GM23338 (cell line): ENCODE data around the gene VEGFA. TPM values are rescaled to one million over a fixed set of nuclear protein-coding genes. Genes with fewer than 3 reads are reported as not detected.
A peak's percentile ranks its signal among the peaks of the same experiment; 100 is the strongest.

Source experiments
- ATAC-seq: fragments of 200-7000 bp; cut with Tn5 transposase; 3 replicates; pipeline ENCODE4 v1.9.1; 2020
- DNase-seq: peaks from one replicate; pipeline ENCODE4 v3.0.0-alpha.2; 2015; ENCODE audit warnings: low spot score
- H2AFZ ChIP-seq: fragments of 200-600 bp; sonication (generic); 2 replicates; pipeline ENCODE4 v1.8.0; 2016; ENCODE audit warnings: antibody characterized with exemption, mild to moderate bottlenecking, moderate library complexity
- H3F3A ChIP-seq: fragments of 200-600 bp; sonication (generic); replicated peaks from 2 replicates; pipeline ENCODE4 v1.8.0; 2017; ENCODE audit warnings: antibody characterized with exemption, mixed run types, low read depth
- H3K27ac ChIP-seq: fragments of 200-600 bp; sonication (generic); 2 replicates; pipeline ENCODE4 v1.6.1; 2016; ENCODE audit warnings: low read depth
- H3K27me3 ChIP-seq: fragments of 200-600 bp; sonication (generic); 2 replicates; pipeline ENCODE4 v1.8.0; 2016; ENCODE audit warnings: mild to moderate bottlenecking, mixed run types, moderate library complexity; ENCODE audit not compliant: insufficient read depth
- H3K36me3 ChIP-seq: fragments of 200-600 bp; sonication (generic); 2 replicates; pipeline ENCODE4 v1.8.0; 2016; ENCODE audit warnings: mild to moderate bottlenecking; ENCODE audit not compliant: insufficient read depth
- H3K4me1 ChIP-seq: fragments of 200-600 bp; sonication (generic); 2 replicates; pipeline ENCODE4 v1.8.0; 2016; ENCODE audit warnings: mild to moderate bottlenecking, moderate library complexity; ENCODE audit not compliant: insufficient read depth
- H3K4me2 ChIP-seq: fragments of 200-600 bp; sonication (generic); 2 replicates; pipeline ENCODE4 v1.7.1; 2017; ENCODE audit warnings: mixed run types
- H3K4me3 ChIP-seq: fragments of 200-600 bp; sonication (generic); 2 replicates; pipeline ENCODE4 v1.6.1; 2016; ENCODE audit warnings: mixed run types
- H3K79me2 ChIP-seq: fragments of 200-600 bp; sonication (generic); replicated peaks from 2 replicates; pipeline ENCODE4 v1.8.0; 2017; ENCODE audit warnings: mild to moderate bottlenecking; ENCODE audit not compliant: insufficient read depth
- H3K9me2 ChIP-seq: fragments of 200-600 bp; sonication (generic); 2 replicates; pipeline ENCODE4 v1.8.0; 2017; ENCODE audit not compliant: insufficient read depth
- H4K20me1 ChIP-seq: fragments of 200-600 bp; sonication (generic); replicated peaks from 2 replicates; pipeline ENCODE4 v1.8.0; 2017; ENCODE audit warnings: mild to moderate bottlenecking; ENCODE audit not compliant: insufficient read depth
- H3K27ac Mint-ChIP-seq: 2 replicates; pipeline ENCODE4 v1.8.0; 2020; ENCODE audit warnings: inconsistent platforms, mild to moderate bottlenecking, moderate library complexity, mixed read lengths
- H3K27me3 Mint-ChIP-seq: 3 replicates; pipeline ENCODE4 v1.8.0; 2022; ENCODE audit warnings: low read depth, mild to moderate bottlenecking, moderate library complexity, mixed read lengths, inconsistent platforms; ENCODE audit not compliant: insufficient read depth, poor library complexity
- H3K36me3 Mint-ChIP-seq: 3 replicates; pipeline ENCODE4 v1.8.0; 2021; ENCODE audit warnings: low read depth, mild to moderate bottlenecking, inconsistent platforms, moderate library complexity, mixed read lengths
- H3K4me1 Mint-ChIP-seq: 3 replicates; pipeline ENCODE4 v1.8.0; 2020; ENCODE audit warnings: mild to moderate bottlenecking, inconsistent platforms, mixed read lengths
- H3K4me3 Mint-ChIP-seq: 3 replicates; pipeline ENCODE4 v1.8.0; 2021; ENCODE audit warnings: moderate library complexity, mild to moderate bottlenecking, inconsistent platforms, mixed read lengths
- H3K9me3 Mint-ChIP-seq: 3 replicates; pipeline ENCODE4 v1.8.0; 2020; ENCODE audit warnings: moderate library complexity, mild to moderate bottlenecking, inconsistent platforms, mixed read lengths
- EZH2phosphoT487 ChIP-seq: fragments of 200-600 bp; sonication (generic); IDR thresholded peaks from one replicate; pipeline ENCODE4 v1.8.1; 2018; ENCODE audit warnings: antibody characterized with exemption; ENCODE audit not compliant: unreplicated experiment
- JUNB ChIP-seq: IDR thresholded peaks from one replicate; pipeline ENCODE4 v1.6.1; 2016; ENCODE audit warnings: antibody characterized with exemption; ENCODE audit not compliant: unreplicated experiment
- NANOG ChIP-seq: IDR thresholded peaks from 2 replicates; pipeline ENCODE4 v1.6.1; 2016; ENCODE audit warnings: antibody characterized with exemption, borderline replicate concordance
- POLR2AphosphoS5 ChIP-seq: IDR thresholded peaks from 2 replicates; pipeline ENCODE4 v1.6.1; 2016; ENCODE audit warnings: antibody characterized with exemption, low read depth
- polyA plus RNA-seq: library from polyadenylated mRNA; unstranded; fragments of >200 nt; fragmentation: Nextera tagmentation; extraction: Ambion mirVana; gene quantifications from 2 replicates; pipeline ENCODE4 v1.2.1, GENCODE V29; 2016
- total RNA-seq: library from RNA; depleted of rRNA; stranded (reverse); fragments of >200 nt; shearing (Covaris generic); gene quantifications from 2 replicates; pipeline ENCODE4 v1.2.3, GENCODE V29; 2014
- TF ChIP-seq, protein P1 (sequence below): fragments of 250-450 bp; sonication (Bioruptor Pico); IDR thresholded peaks from 2 replicates; pipeline ENCODE4 v1.5.0; 2020; ENCODE audit warnings: mild to moderate bottlenecking, moderate library complexity
- TF ChIP-seq, protein P2 (sequence below), 2 experiments: fragments of 200-600 bp in 1 of 2; sonication (generic) in 1 of 2; conservative IDR thresholded peaks; 2 replicates each; pipeline versions ENCODE4 v1.5.1 to v1.6.1; 2016 to 2017; ENCODE audit warnings: antibody characterized with exemption in 2 of 2, low read depth in 2 of 2, mild to moderate bottlenecking in 2 of 2, moderate library complexity in 1 of 2

VEGFA gene
- total and polyA plus RNA-seq, 2 experiments from 2014 or later: 10.9 to 61.1 TPM

DNA sequence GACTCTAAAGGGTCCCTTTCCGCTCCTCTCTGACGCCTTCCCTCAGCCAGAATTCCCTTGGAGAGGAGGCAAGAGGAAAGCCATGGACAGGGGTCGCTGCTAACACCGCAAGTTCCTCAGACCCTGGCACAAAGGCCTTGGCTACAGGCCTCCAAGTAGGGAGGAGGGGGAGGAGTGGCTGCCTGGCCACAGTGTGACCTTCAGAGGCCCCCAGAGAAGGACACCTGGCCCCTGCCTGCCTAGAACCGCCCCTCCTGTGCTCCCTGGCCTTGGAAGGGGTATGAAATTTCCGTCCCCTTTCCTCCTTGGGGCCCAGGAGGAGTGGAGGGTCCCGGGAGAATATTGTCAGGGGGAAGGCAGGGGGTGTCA is 2.7 kb downstream of the VEGFA start (continued):
- TF ChIP-seq, protein P1, sequence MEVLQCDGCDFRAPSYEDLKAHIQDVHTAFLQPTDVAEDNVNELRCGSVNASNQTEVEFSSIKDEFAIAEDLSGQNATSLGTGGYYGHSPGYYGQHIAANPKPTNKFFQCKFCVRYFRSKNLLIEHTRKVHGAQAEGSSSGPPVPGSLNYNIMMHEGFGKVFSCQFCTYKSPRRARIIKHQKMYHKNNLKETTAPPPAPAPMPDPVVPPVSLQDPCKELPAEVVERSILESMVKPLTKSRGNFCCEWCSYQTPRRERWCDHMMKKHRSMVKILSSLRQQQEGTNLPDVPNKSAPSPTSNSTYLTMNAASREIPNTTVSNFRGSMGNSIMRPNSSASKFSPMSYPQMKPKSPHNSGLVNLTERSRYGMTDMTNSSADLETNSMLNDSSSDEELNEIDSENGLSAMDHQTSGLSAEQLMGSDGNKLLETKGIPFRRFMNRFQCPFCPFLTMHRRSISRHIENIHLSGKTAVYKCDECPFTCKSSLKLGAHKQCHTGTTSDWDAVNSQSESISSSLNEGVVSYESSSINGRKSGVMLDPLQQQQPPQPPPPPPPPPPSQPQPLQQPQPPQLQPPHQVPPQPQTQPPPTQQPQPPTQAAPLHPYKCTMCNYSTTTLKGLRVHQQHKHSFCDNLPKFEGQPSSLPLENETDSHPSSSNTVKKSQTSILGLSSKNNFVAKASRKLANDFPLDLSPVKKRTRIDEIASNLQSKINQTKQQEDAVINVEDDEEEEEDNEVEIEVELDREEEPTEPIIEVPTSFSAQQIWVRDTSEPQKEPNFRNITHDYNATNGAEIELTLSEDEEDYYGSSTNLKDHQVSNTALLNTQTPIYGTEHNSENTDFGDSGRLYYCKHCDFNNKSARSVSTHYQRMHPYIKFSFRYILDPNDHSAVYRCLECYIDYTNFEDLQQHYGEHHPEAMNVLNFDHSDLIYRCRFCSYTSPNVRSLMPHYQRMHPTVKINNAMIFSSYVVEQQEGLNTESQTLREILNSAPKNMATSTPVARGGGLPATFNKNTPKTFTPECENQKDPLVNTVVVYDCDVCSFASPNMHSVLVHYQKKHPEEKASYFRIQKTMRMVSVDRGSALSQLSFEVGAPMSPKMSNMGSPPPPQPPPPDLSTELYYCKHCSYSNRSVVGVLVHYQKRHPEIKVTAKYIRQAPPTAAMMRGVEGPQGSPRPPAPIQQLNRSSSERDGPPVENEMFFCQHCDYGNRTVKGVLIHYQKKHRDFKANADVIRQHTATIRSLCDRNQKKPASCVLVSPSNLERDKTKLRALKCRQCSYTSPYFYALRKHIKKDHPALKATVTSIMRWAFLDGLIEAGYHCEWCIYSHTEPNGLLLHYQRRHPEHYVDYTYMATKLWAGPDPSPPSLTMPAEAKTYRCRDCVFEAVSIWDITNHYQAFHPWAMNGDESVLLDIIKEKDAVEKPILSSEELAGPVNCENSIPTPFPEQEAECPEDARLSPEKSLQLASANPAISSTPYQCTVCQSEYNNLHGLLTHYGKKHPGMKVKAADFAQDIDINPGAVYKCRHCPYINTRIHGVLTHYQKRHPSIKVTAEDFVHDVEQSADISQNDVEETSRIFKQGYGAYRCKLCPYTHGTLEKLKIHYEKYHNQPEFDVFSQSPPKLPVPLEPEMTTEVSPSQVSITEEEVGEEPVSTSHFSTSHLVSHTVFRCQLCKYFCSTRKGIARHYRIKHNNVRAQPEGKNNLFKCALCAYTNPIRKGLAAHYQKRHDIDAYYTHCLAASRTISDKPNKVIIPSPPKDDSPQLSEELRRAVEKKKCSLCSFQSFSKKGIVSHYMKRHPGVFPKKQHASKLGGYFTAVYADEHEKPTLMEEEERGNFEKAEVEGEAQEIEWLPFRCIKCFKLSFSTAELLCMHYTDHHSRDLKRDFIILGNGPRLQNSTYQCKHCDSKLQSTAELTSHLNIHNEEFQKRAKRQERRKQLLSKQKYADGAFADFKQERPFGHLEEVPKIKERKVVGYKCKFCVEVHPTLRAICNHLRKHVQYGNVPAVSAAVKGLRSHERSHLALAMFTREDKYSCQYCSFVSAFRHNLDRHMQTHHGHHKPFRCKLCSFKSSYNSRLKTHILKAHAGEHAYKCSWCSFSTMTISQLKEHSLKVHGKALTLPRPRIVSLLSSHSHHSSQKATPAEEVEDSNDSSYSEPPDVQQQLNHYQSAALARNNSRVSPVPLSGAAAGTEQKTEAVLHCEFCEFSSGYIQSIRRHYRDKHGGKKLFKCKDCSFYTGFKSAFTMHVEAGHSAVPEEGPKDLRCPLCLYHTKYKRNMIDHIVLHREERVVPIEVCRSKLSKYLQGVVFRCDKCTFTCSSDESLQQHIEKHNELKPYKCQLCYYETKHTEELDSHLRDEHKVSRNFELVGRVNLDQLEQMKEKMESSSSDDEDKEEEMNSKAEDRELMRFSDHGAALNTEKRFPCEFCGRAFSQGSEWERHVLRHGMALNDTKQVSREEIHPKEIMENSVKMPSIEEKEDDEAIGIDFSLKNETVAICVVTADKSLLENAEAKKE (CRISPR knock-in tag): no peak
- TF ChIP-seq JUNB (no peak), NANOG (no peak), EZH2phosphoT487 (no peak)

DNA sequence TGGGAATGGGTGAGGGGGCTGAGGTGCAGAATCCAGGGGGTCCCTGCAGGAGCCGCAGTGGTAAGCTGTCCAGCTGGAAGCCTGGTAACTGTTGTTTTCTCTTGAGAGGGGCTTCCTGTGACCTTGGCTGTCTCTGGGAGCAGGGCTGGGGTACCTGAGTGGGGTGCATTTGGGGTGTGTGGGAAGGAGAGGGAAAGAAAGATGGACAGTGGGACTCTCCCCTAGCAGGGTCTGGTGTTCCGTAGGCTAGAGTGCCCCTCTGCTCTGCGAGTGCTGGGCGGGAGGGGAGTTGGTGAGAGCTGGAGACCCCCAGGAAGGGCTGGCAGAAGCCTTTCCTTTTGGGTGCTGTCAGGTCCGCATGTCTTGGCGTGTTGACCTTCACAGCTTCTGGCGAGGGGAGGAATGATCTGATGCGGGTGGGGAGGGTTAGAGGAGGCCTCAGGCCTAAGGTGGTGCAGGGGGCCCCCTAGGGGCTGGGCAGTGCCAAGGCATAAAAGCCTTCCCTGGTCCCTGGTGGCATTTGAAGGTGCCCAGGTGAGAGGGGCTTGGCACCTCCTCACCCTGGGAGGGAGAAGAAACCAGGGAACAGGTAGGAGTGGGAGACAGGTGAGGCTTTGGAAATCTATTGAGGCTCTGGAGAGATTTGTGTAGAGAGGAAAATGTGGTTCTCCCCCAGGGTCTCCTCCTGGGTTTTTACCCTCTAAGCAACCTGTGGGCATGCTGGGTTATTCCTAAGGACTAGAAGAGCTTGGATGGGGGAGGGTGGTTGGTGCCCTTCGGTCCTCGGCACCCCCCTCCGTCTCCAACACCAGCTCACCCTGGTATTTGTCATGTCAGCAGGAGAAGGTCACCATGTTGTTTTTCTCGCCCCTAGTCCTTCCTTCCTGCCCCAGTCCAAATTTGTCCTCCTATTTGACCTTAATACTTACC is 3.3 kb downstream of the VEGFA start:
- Mint-ChIP-seq H3K4me1 (peaks cover 34% of the 10 kb centered on the region), H3K9me3 (peaks cover 3% of the 10 kb centered on the region; the same call in 1 of the 3 replicates), H3K27me3 (peaks cover 23% of the 10 kb centered on the region), H3K27ac (peak overlapping the region; percentile 99), H3K36me3 (peaks cover 47% of the 10 kb centered on the region), H3K4me3 (peak overlapping the region; percentile 98)
- ATAC-seq (peak; percentile 8), DNase-seq (peak; percentile 80)
- no peaks in the 10 kb centered on the region for H3K9me2 ChIP-seq
- peak overlapping the region; percentile 100 for H3K4me2 ChIP-seq
- peak overlapping the region; percentile 99 for H3K4me3 ChIP-seq
- H3K4me1 ChIP-seq: peaks cover 35% of the 10 kb centered on the region
- no peaks in the 10 kb centered on the region for H3K27me3 ChIP-seq
- TF ChIP-seq POLR2AphosphoS5: peak; percentile 12; the same call in 1 of the 2 replicates
- no peak for TF ChIP-seq EZH2phosphoT487
- TF ChIP-seq, protein P2, sequence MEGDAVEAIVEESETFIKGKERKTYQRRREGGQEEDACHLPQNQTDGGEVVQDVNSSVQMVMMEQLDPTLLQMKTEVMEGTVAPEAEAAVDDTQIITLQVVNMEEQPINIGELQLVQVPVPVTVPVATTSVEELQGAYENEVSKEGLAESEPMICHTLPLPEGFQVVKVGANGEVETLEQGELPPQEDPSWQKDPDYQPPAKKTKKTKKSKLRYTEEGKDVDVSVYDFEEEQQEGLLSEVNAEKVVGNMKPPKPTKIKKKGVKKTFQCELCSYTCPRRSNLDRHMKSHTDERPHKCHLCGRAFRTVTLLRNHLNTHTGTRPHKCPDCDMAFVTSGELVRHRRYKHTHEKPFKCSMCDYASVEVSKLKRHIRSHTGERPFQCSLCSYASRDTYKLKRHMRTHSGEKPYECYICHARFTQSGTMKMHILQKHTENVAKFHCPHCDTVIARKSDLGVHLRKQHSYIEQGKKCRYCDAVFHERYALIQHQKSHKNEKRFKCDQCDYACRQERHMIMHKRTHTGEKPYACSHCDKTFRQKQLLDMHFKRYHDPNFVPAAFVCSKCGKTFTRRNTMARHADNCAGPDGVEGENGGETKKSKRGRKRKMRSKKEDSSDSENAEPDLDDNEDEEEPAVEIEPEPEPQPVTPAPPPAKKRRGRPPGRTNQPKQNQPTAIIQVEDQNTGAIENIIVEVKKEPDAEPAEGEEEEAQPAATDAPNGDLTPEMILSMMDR (conservative IDR thresholded peaks at IDR 0.05; ENCODE audit: low read depth in 2 of 2): peak; percentile 68 to 76
- H3K79me2 ChIP-seq: peaks cover 64% of the 10 kb centered on the region
- H2AFZ ChIP-seq: no peak overlapping the region
- no peaks in the 10 kb centered on the region for H3F3A ChIP-seq
- H4K20me1 ChIP-seq: peaks cover 25% of the 10 kb centered on the region; the same call in 1 of the 2 replicates
- peaks cover 13% of the 10 kb centered on the region for H3K36me3 ChIP-seq
- peak overlapping the region; percentile 93; the same call in 1 of the 2 replicates for H3K27ac ChIP-seq
